ENCODE results near the gene PLD3.

The PLD3 gene

DNA sequence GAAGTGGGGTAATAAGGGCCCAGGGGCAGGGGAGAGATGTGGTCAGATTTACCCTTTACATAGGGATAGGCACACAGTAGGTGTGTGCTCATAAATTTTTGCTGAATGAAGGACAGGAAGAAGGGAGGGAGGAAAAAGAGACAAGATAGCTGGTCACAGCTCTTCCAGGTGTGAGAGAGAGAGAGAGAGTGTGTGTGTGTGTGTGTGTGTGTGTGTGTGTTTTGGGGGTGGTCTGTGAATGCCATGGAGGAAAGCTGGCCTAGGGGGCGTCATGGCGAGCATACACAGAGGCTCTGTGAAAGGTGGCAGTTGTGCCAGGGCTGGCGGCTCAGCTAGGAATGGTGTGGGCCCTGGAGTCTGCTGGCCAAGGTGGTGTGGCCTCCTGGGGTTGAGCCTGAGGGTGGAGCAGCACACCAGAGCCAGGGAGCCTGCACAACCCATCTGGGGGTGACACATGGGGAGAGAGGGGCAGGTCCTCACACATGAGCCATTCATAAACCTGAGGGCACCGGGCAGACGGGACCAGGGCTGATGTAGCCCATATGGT is 70.6 kb downstream of the PLD3 start:
- no peak for FAIRE-seq
- no peak for TF ChIP-seq TAF1 (IDR thresholded peaks at IDR 0.05; ENCODE audit: borderline replicate concordance, low read depth, low read length)
- no peak for TF ChIP-seq POLR2AphosphoS5 (IDR thresholded peaks at IDR 0.05; ENCODE audit: low read depth, low read length)
- no peak for TF ChIP-seq POLR2A (IDR thresholded peaks at IDR 0.05; ENCODE audit: low read depth, low read length)
- no peak for DNase-seq (ENCODE audit: insufficient read length)

DNA sequence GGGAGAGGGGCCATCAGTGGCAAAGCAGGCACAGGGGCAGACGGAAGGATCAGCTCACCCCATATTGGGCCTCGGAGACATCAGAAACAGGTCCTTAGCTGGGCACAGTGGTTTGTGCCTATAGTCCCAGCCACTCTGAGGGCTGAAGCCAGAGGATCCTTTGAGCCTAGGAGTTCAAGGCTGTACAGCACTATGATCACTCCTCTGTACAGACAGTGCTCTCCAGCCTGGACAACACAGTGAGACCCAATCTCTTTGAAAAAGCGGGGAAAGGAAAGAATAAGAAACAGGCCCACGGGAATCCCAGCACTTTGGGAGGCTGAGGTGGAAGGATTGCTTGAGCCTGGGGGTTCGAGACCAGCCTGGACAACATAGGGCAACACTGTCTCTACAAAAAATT is 71.3 kb downstream of the PLD3 start:
- no peak for TF ChIP-seq POLR2AphosphoS5 (IDR thresholded peaks at IDR 0.05; ENCODE audit: low read depth, low read length)
- no peak for TF ChIP-seq POLR2A (IDR thresholded peaks at IDR 0.05; ENCODE audit: low read depth, low read length)
- no peak for TF ChIP-seq TAF1 (IDR thresholded peaks at IDR 0.05; ENCODE audit: borderline replicate concordance, low read depth, low read length)
- FAIRE-seq = no peak
- no peak for DNase-seq (ENCODE audit: insufficient read length)

DNA sequence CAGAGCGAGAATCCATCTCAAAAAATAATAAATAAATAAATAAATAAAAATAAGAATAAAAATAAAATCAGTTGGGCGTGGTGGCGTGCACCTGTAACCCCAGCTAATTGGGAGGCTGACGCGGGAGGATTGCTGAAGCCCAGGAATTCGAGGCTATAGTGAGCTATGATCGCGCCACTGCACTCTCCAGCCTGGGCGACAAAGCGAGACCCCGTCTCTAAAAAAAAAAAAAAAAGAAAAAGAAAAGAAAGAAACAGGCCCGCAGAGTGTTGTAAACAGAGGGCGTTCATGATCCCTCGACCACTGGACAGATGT is 71.9 kb downstream of the PLD3 start:
- TF ChIP-seq POLR2A (IDR thresholded peaks at IDR 0.05; ENCODE audit: low read depth, low read length) (no peak), POLR2AphosphoS5 (IDR thresholded peaks at IDR 0.05; ENCODE audit: low read depth, low read length) (no peak), TAF1 (IDR thresholded peaks at IDR 0.05; ENCODE audit: borderline replicate concordance, low read depth, low read length) (no peak)
- DNase-seq (ENCODE audit: insufficient read length) (no peak), FAIRE-seq (no peak)

DNA sequence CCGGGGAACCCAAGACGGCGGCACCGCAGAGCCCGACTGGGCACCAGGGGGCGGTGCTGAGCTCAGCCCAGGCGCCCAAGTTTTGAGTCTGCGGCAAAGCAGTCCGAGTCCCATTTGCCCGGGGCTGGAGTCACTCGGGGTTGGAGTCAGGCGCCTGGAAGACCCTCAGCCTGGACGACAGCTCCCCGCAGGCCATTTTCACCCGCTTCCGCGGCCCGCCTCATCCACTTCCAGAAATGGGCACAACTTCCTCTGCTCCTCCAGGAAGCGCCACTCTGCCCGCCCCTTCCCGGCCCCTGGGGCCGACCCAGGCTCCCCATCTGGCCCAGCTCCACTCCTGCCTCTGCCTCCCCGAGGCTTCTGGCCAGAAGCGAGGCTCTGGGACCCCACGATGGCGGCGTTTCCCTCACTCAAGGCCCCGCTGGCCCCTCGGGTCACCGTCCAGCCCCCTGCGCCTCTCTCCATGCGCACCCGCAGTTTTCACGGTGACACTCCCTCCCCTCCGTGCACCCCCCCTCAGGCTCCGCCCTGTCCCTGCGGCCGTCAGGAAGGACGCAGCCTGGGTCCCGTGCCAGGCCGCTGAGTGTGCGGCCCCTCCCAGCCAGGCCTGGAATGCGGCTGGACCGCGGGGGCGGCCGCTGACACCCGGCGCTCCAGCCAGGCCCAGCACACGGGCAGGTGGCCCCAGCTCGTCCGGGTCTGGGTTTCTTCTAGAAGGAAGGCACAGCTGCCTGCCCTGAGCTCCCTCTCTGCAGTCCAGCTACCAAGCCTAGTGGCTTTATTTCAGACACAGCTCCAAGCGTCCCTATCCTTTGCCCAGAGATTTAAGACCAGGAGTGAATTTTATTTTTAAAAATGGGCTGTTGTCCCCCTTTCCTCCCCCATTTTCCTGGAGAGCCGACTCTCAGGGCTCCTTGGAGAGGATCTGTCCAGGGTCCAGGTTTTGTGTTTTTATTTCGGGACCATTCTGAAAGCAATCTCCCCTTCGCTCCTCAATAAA is 72.6 kb downstream of the PLD3 start:
- FAIRE-seq (peak; percentile 78), DNase-seq (ENCODE audit: insufficient read length) (peak; percentile 72)
- TF ChIP-seq POLR2AphosphoS5 (IDR thresholded peaks at IDR 0.05; ENCODE audit: low read depth, low read length) (peak; percentile 76), POLR2A (IDR thresholded peaks at IDR 0.05; ENCODE audit: low read depth, low read length) (peak; percentile 84; the same call in 1 of the 2 replicates), TAF1 (IDR thresholded peaks at IDR 0.05; ENCODE audit: borderline replicate concordance, low read depth, low read length) (peak; percentile 40; the same call in 1 of the 2 replicates)

DNA sequence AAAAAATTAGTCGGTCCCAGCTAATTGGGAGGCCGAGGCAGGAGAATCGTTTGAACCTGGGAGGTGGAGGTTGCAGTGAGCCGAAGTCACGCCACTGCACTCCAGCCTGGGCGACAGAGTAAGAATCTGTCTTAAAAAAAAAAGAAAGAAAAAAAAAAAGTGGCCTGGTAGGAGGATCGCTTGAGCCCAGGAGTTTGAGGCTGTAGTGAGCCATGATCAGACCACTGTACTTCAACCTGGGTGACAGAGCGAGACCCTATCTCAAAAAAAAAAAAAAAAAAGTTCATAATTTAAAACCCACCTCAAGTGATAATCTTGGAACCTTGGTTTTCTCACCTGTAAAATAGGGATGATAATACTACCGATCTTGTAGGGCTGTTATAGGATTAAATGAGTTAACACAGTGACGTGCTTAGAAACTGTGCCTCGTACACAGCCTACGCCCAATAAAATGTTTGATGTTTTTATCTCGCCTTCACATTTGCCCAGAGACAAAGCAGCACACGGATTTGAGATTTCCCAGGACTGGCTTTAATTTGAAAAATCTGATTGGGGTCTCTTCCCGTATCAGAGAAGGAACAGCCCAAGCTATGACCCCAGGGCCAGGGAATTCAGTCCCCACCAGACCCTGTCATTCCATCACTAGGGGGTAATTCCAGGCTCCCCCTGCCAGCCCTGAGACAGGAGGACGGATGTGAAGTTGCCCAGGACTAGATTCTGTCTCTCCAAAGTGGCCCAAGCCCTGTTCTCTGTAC is 73.7 kb downstream of the PLD3 start:
- no peak for DNase-seq (ENCODE audit: insufficient read length)
- FAIRE-seq = no peak
- TF ChIP-seq POLR2AphosphoS5 (IDR thresholded peaks at IDR 0.05; ENCODE audit: low read depth, low read length) (no peak), POLR2A (IDR thresholded peaks at IDR 0.05; ENCODE audit: low read depth, low read length) (no peak), TAF1 (IDR thresholded peaks at IDR 0.05; ENCODE audit: borderline replicate concordance, low read depth, low read length) (no peak)

DNA sequence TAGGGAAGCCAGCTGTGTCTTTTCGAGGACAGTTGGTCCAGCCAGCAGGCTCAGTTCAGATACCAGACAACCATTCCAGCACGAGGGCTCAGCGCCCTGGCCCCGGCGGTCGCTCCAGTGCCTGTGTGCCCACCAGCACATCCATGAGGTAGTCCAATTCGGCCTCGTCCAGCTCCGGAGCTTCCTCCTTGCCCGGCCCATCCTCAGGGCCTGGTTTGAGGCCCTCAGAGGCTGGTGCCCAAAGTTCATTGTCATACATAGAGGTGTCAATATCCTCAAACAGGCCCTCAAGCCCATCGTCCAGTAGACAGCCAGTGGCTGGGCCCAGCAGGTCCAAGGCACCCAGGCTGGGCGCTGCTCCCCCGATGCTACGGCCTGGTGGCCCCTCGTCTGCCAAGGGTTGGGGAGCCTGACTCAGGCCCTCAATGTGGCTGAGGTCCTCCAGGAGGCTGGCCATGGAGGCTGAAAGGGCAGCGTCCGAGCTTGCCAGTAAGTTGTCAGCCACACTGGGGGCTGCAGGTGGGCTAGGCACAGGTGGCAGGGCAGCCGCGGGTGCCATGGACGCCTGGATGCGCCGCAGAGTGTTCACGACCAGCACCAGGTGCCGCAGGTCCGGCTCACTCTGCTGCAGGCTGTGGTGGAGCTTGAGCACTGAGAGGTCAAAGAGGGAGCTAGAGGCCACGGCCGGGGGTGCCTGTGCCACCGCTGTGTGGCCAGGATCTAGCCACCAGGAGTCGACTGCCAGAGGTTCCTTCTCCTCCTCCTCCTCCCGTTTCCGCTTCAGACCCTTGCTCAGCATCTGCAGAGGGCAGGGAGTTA is 74.5 kb downstream of the PLD3 start:
- TF ChIP-seq TAF1 (IDR thresholded peaks at IDR 0.05; ENCODE audit: borderline replicate concordance, low read depth, low read length) = no peak
- no peak for TF ChIP-seq POLR2AphosphoS5 (IDR thresholded peaks at IDR 0.05; ENCODE audit: low read depth, low read length)
- TF ChIP-seq POLR2A (IDR thresholded peaks at IDR 0.05; ENCODE audit: low read depth, low read length) = 0 out of 2 replicates have a peak, but pooled peaks have one; percentile 13
- no peak for FAIRE-seq
- DNase-seq (ENCODE audit: insufficient read length) = no peak

DNA sequence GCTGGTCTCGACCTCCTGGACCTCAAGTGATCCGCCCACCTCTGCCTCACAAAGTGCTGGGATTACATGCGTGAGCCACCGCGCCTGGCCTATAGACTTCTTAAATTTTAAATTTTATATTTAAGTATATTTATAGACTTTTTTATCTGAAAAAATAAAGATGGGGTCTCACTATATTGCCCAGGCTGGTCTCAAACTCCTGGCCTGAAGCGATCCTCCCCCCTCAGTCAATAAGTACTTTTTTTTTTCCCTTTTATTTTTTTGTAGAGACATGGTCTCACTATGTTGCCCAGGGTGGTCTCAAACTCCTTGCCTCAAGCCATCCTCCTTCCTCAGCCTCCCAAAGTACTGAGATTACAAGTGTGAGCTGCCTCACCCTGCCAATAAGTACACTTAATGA is 75.4 kb downstream of the PLD3 start:
- TF ChIP-seq POLR2AphosphoS5 (IDR thresholded peaks at IDR 0.05; ENCODE audit: low read depth, low read length) = no peak
- no peak for TF ChIP-seq TAF1 (IDR thresholded peaks at IDR 0.05; ENCODE audit: borderline replicate concordance, low read depth, low read length)
- TF ChIP-seq POLR2A (IDR thresholded peaks at IDR 0.05; ENCODE audit: low read depth, low read length) = no peak
- no peak for FAIRE-seq
- DNase-seq (ENCODE audit: insufficient read length) = no peak

DNA sequence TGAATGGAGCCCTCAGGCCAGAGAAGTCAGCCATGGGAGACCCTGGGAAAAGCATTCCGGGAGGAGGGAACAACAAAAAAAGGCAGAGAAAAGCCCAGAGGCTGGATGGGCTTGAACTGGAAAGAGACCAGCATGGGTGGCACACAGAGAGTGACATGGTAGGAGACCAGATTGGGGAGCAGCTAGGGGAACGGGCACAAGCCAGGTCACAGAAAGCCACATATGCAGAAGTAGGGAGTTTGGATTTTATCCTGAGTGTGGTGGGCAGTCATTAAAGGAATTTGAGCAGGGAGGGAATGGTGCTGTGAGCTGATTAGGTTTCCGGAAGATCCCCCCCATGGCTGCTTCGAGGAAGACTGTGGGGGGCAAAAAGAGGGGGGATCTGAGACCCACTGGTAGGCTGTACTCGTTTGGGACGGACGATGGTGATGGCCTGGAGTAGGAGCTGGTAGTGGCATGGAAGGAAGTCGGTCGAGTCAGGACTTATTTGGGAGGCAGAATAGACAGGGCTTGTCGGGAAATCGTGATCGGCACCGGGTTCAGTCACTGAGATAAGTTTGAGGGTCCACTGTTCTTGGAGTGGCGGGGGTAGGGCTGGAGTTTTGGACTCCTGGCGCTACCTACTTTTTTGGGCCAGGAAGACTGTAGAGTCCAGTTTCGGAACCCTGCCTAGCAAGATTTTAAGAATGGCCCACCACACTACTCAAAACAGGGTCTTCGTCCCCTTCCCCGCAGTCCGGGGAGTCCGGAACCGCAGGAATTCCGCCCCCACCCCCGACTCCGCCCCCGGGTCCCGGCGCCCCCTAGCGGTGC is 76.3 kb downstream of the PLD3 start:
- no peak for DNase-seq (ENCODE audit: insufficient read length)
- TF ChIP-seq POLR2AphosphoS5 (IDR thresholded peaks at IDR 0.05; ENCODE audit: low read depth, low read length) (no peak), TAF1 (IDR thresholded peaks at IDR 0.05; ENCODE audit: borderline replicate concordance, low read depth, low read length) (no peak), POLR2A (IDR thresholded peaks at IDR 0.05; ENCODE audit: low read depth, low read length) (no peak)
- peak; percentile 60 for FAIRE-seq

DNA sequence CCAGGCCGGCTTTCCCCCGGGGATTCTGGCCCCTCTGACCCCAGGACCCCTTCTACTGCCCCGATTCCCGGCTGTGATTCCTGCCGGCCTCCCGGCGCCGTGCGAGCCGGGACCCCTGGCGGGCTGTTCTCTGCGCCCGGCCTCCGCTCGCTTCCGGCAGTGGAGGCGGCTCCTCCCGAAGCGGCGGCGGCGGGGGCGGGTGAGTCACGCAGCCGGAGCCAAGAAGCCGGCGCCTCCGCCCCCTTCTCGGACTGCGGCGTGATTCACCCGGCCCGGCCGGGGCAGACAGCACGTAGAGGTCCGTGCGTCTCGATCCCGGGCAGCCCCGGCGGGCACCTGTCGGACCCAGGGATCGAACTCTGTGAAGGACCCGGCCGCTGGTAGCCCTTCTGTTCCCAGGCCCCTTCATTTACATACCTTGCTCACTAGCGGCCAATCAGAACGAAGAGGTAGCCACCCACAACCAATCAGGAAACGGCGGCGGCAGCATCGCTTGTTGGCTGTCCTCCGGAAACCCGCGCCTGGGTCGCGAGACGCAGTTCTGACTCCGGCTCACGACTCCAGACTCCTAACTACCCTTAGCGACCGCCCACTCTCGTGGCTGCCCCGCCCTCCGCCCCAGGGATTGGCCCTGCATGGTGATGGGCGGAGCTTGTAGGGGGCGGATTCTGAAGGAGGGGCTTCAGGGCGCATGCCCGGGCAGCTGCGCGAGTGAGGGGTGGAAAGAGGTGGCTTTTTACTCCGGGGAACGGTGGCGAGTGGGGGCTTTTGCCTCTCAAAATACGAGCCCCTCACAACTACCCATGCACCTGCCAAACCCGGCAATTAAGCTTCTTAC is 77.2 kb downstream of the PLD3 start, which contains the start of gene SERTAD1:
Gene SERTAD1 (minus strand): TSS at position 543 of the 838 bp plus-strand sequence. CDS start 2,446 bp downstream, outside the sequence.
- TF ChIP-seq POLR2AphosphoS5 (IDR thresholded peaks at IDR 0.05; ENCODE audit: low read depth, low read length) (peak; percentile 96), TAF1 (IDR thresholded peaks at IDR 0.05; ENCODE audit: borderline replicate concordance, low read depth, low read length) (peak; percentile 81), POLR2A (IDR thresholded peaks at IDR 0.05; ENCODE audit: low read depth, low read length) (peak; percentile 97)
- peak; percentile 95 for FAIRE-seq

More for the DNA sequence above, 77.2 kb downstream of the PLD3 start, which contains the start of gene SERTAD1:
- DNase-seq (ENCODE audit: insufficient read length) = peak; percentile 99
